Neutrophil (primary cell): ENCODE results near the gene ADD3.
A peak's percentile ranks its signal among the peaks of the same experiment; 100 is the strongest.

Experiments
- H3K27ac ChIP-seq: fragments of 200-600 bp; sonication (generic); 2 replicates; pipeline ENCODE4 v1.5.1; 2016; ENCODE audit warnings: mild to moderate bottlenecking, moderate library complexity
- H3K27me3 ChIP-seq: fragments of 200-600 bp; sonication (generic); 2 replicates; pipeline ENCODE4 v1.6.0; 2016; ENCODE audit warnings: mild to moderate bottlenecking
- H3K36me3 ChIP-seq: fragments of 200-600 bp; sonication (generic); 2 replicates; pipeline ENCODE4 v1.5.1; 2017
- H3K4me1 ChIP-seq, 2 experiments: fragments of 200-600 bp in 1 of 2; sonication (generic) in 1 of 2; 1 replicate in 1 of 2; 2 replicates in 1 of 2; pipeline versions ENCODE4 v1.5.1 to v1.6.1; 2013 to 2016; ENCODE audit warnings: low read depth in 1 of 2, low read length in 1 of 2, mild to moderate bottlenecking in 1 of 2, moderate library complexity in 1 of 2; ENCODE audit not compliant: control insufficient read depth in 1 of 2, insufficient read depth in 1 of 2
- H3K4me3 ChIP-seq, 2 experiments: fragments of 200-600 bp in 1 of 2; sonication (generic) in 1 of 2; 1 replicate in 1 of 2; 2 replicates in 1 of 2; pipeline ENCODE4 v1.5.1; 2013 to 2016; ENCODE audit warnings: low read depth in 1 of 2, low read length in 1 of 2, mild to moderate bottlenecking in 1 of 2, moderate library complexity in 1 of 2
- H3K9me3 ChIP-seq: fragments of 200-600 bp; sonication (generic); 2 replicates; pipeline ENCODE4 v1.5.1; 2016
- TF ChIP-seq, protein P1 (sequence below): fragments of 200-600 bp; sonication (generic); IDR thresholded peaks from 2 replicates; pipeline ENCODE4 v1.5.1; 2016; ENCODE audit warnings: antibody characterized with exemption

ADD3 gene

DNA sequence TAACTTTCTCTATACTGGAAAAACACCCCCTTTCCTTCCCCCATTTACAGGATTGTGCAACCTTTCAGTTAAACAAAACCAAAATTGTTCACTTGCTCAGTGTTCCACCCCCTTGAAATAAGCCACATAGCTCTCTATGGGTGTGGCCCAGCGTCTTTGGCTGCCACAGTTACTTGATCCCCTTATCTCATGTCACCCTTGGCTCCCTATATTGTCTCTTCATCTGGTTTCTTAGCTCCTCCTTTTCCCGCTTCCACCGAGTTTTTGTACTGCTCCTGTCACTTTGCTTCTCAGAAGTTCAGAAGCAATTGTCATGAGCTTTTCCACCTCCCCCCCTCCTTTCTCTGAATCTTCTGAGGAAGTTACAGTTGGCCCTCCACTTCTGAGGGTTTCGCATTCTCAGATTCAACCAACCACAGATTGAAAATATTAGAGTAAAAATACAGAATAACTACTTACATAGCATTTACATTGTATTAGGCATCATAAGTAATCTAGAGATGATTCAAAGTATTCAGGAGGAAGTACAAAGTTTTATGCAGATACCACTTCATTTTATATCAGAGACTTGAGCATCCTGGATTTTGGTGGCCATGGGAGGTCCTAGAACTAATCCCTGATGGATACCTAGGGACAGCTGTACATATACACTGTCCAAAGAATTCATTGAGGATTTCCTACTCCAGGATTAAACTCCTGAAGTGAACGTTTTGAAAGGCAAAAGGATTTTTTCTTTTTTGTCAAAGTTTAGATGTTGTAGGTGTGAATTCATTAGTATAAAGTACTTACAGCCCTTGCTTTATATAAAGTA lies 60.4 kb downstream of the ADD3 start:
- H3K27ac ChIP-seq: peak overlapping the region; percentile 82
- TF ChIP-seq, protein P1, sequence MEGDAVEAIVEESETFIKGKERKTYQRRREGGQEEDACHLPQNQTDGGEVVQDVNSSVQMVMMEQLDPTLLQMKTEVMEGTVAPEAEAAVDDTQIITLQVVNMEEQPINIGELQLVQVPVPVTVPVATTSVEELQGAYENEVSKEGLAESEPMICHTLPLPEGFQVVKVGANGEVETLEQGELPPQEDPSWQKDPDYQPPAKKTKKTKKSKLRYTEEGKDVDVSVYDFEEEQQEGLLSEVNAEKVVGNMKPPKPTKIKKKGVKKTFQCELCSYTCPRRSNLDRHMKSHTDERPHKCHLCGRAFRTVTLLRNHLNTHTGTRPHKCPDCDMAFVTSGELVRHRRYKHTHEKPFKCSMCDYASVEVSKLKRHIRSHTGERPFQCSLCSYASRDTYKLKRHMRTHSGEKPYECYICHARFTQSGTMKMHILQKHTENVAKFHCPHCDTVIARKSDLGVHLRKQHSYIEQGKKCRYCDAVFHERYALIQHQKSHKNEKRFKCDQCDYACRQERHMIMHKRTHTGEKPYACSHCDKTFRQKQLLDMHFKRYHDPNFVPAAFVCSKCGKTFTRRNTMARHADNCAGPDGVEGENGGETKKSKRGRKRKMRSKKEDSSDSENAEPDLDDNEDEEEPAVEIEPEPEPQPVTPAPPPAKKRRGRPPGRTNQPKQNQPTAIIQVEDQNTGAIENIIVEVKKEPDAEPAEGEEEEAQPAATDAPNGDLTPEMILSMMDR: no peak
- no peaks in the 10 kb centered on the region for H3K27me3 ChIP-seq
- no peaks in the 10 kb centered on the region for H3K9me3 ChIP-seq
- peak overlapping the region; percentile 4 to 22 for H3K4me3 ChIP-seq
- H3K4me1 ChIP-seq: peaks cover 32 to 44% of the 10 kb centered on the region in 2 experiments
- no peaks in the 10 kb centered on the region for H3K36me3 ChIP-seq

- TF ChIP-seq, protein P1: no peak
- Histone ChIP-seq H3K27ac (peak overlapping the region; percentile 82), H3K36me3 (no peaks in the 10 kb centered on the region), H3K4me1 (peaks cover 38 to 47% of the 10 kb centered on the region in 2 experiments), H3K9me3 (no peaks in the 10 kb centered on the region), H3K4me3 (no peak overlapping the region), H3K27me3 (no peaks in the 10 kb centered on the region)
Observed at GRCh38 chr10:110068780-110069179, 61.0 kb downstream of the ADD3 start.

GRCh38 chr10:110069502-110069982 lies 61.8 kb downstream of the ADD3 start:
- H3K36me3 ChIP-seq: no peaks in the 10 kb centered on the region
- no peaks in the 10 kb centered on the region for H3K9me3 ChIP-seq
- peak overlapping the region; percentile 27 for H3K27ac ChIP-seq
- H3K27me3 ChIP-seq: no peaks in the 10 kb centered on the region
- H3K4me3 ChIP-seq: no peak overlapping the region
- TF ChIP-seq, protein P1: no peak
- H3K4me1 ChIP-seq: peaks cover 46 to 55% of the 10 kb centered on the region in 2 experiments

- Histone ChIP-seq H3K4me3 (peak overlapping the region in 1 of 2 experiments; percentile 40), H3K27ac (peak overlapping the region; percentile 92), H3K4me1 (peaks cover 71 to 80% of the 10 kb centered on the region in 2 experiments), H3K9me3 (no peaks in the 10 kb centered on the region), H3K27me3 (no peaks in the 10 kb centered on the region), H3K36me3 (no peaks in the 10 kb centered on the region)
- TF ChIP-seq, protein P1: no peak
Observed at GRCh38 chr10:110073896-110074295, 66.1 kb downstream of the ADD3 start.

DNA sequence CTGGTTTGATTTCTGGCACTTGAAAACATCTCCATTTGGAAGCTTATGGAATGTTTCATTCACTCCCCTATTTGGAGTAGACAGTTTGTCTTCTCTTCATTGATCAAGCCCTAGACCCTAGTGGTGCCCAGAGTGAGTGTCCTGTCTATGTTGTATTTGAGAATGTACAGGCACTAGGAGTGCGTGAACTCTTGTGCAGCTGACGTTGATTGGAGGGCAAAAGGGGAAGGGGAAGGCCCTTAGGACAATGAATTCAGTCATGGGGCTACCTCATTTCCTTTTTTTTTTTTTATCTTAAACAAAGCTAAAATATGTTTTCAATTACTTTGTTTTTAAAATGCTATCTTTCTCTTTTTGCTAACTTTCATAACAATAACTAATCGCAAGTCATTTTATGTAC lies 66.5 kb downstream of the ADD3 start:
- TF ChIP-seq, protein P1: peak; percentile 46
- peak overlapping the region; percentile 92 for H3K27ac ChIP-seq
- no peaks in the 10 kb centered on the region for H3K9me3 ChIP-seq
- peaks cover 74 to 81% of the 10 kb centered on the region in 2 experiments for H3K4me1 ChIP-seq
- H3K36me3 ChIP-seq: no peaks in the 10 kb centered on the region
- H3K4me3 ChIP-seq: peak overlapping the region in 1 of 2 experiments; percentile 40
- H3K27me3 ChIP-seq: no peaks in the 10 kb centered on the region
